GM23338 (cell line): Measurements from ENCODE around the gene SORCS3. TPM values are rescaled to one million over a fixed set of nuclear protein-coding genes. Genes with fewer than 3 reads are reported as not detected.

Source experiments
- ATAC-seq: fragments of 200-7000 bp; cut with Tn5 transposase; 3 replicates; pipeline ENCODE4 v1.9.1; 2020
- DNase-seq: peaks from one replicate; pipeline ENCODE4 v3.0.0-alpha.2; 2015; ENCODE audit warnings: low spot score
- H2AFZ ChIP-seq: fragments of 200-600 bp; sonication (generic); 2 replicates; pipeline ENCODE4 v1.8.0; 2016; ENCODE audit warnings: antibody characterized with exemption, mild to moderate bottlenecking, moderate library complexity
- H3F3A ChIP-seq: fragments of 200-600 bp; sonication (generic); replicated peaks from 2 replicates; pipeline ENCODE4 v1.8.0; 2017; ENCODE audit warnings: antibody characterized with exemption, mixed run types, low read depth
- H3K27ac ChIP-seq: fragments of 200-600 bp; sonication (generic); 2 replicates; pipeline ENCODE4 v1.6.1; 2016; ENCODE audit warnings: low read depth
- H3K27me3 ChIP-seq: fragments of 200-600 bp; sonication (generic); 2 replicates; pipeline ENCODE4 v1.8.0; 2016; ENCODE audit warnings: mild to moderate bottlenecking, mixed run types, moderate library complexity; ENCODE audit not compliant: insufficient read depth
- H3K36me3 ChIP-seq: fragments of 200-600 bp; sonication (generic); 2 replicates; pipeline ENCODE4 v1.8.0; 2016; ENCODE audit warnings: mild to moderate bottlenecking; ENCODE audit not compliant: insufficient read depth
- H3K4me1 ChIP-seq: fragments of 200-600 bp; sonication (generic); 2 replicates; pipeline ENCODE4 v1.8.0; 2016; ENCODE audit warnings: mild to moderate bottlenecking, moderate library complexity; ENCODE audit not compliant: insufficient read depth
- H3K4me2 ChIP-seq: fragments of 200-600 bp; sonication (generic); 2 replicates; pipeline ENCODE4 v1.7.1; 2017; ENCODE audit warnings: mixed run types
- H3K4me3 ChIP-seq: fragments of 200-600 bp; sonication (generic); 2 replicates; pipeline ENCODE4 v1.6.1; 2016; ENCODE audit warnings: mixed run types
- H3K79me2 ChIP-seq: fragments of 200-600 bp; sonication (generic); replicated peaks from 2 replicates; pipeline ENCODE4 v1.8.0; 2017; ENCODE audit warnings: mild to moderate bottlenecking; ENCODE audit not compliant: insufficient read depth
- H3K9me2 ChIP-seq: fragments of 200-600 bp; sonication (generic); 2 replicates; pipeline ENCODE4 v1.8.0; 2017; ENCODE audit not compliant: insufficient read depth
- H4K20me1 ChIP-seq: fragments of 200-600 bp; sonication (generic); replicated peaks from 2 replicates; pipeline ENCODE4 v1.8.0; 2017; ENCODE audit warnings: mild to moderate bottlenecking; ENCODE audit not compliant: insufficient read depth
- H3K27ac Mint-ChIP-seq: 2 replicates; pipeline ENCODE4 v1.8.0; 2020; ENCODE audit warnings: inconsistent platforms, mild to moderate bottlenecking, moderate library complexity, mixed read lengths
- H3K27me3 Mint-ChIP-seq: 3 replicates; pipeline ENCODE4 v1.8.0; 2022; ENCODE audit warnings: low read depth, mild to moderate bottlenecking, moderate library complexity, mixed read lengths, inconsistent platforms; ENCODE audit not compliant: insufficient read depth, poor library complexity
- H3K36me3 Mint-ChIP-seq: 3 replicates; pipeline ENCODE4 v1.8.0; 2021; ENCODE audit warnings: low read depth, mild to moderate bottlenecking, inconsistent platforms, moderate library complexity, mixed read lengths
- H3K4me1 Mint-ChIP-seq: 3 replicates; pipeline ENCODE4 v1.8.0; 2020; ENCODE audit warnings: mild to moderate bottlenecking, inconsistent platforms, mixed read lengths
- H3K4me3 Mint-ChIP-seq: 3 replicates; pipeline ENCODE4 v1.8.0; 2021; ENCODE audit warnings: moderate library complexity, mild to moderate bottlenecking, inconsistent platforms, mixed read lengths
- H3K9me3 Mint-ChIP-seq: 3 replicates; pipeline ENCODE4 v1.8.0; 2020; ENCODE audit warnings: moderate library complexity, mild to moderate bottlenecking, inconsistent platforms, mixed read lengths
- CREB1 ChIP-seq: fragments of 250-450 bp; sonication (Bioruptor Pico); IDR thresholded peaks from 2 replicates; pipeline ENCODE4 v1.5.0; 2020; ENCODE audit warnings: low read depth, mild to moderate bottlenecking, moderate library complexity
- CTCF ChIP-seq, 2 experiments: fragments of 200-600 bp in 1 of 2; sonication (generic) in 1 of 2; conservative IDR thresholded peaks; 2 replicates each; pipeline versions ENCODE4 v1.5.1 to v1.6.1; 2016 to 2017; ENCODE audit warnings: antibody characterized with exemption in 2 of 2, low read depth in 2 of 2, mild to moderate bottlenecking in 2 of 2, moderate library complexity in 1 of 2
- ETS1 ChIP-seq: IDR thresholded peaks from 2 replicates; pipeline ENCODE4 v1.6.1; 2016; ENCODE audit warnings: antibody characterized with exemption
- EZH2 ChIP-seq: fragments of 200-600 bp; sonication (generic); IDR thresholded peaks from one replicate; pipeline ENCODE4 v1.8.0; 2017; ENCODE audit warnings: antibody characterized with exemption, mild to moderate bottlenecking, low read depth; ENCODE audit not compliant: unreplicated experiment
- EZH2phosphoT487 ChIP-seq: fragments of 200-600 bp; sonication (generic); IDR thresholded peaks from one replicate; pipeline ENCODE4 v1.8.1; 2018; ENCODE audit warnings: antibody characterized with exemption; ENCODE audit not compliant: unreplicated experiment
- JUNB ChIP-seq: IDR thresholded peaks from one replicate; pipeline ENCODE4 v1.6.1; 2016; ENCODE audit warnings: antibody characterized with exemption; ENCODE audit not compliant: unreplicated experiment
- NANOG ChIP-seq: IDR thresholded peaks from 2 replicates; pipeline ENCODE4 v1.6.1; 2016; ENCODE audit warnings: antibody characterized with exemption, borderline replicate concordance
- POLR2AphosphoS5 ChIP-seq: IDR thresholded peaks from 2 replicates; pipeline ENCODE4 v1.6.1; 2016; ENCODE audit warnings: antibody characterized with exemption, low read depth
- REST ChIP-seq: IDR thresholded peaks from one replicate; pipeline ENCODE4 v1.6.1; 2018; ENCODE audit warnings: antibody characterized with exemption; ENCODE audit not compliant: unreplicated experiment
- STAT1 ChIP-seq: IDR thresholded peaks from one replicate; pipeline ENCODE4 v1.6.1; 2016; ENCODE audit warnings: antibody characterized with exemption; ENCODE audit not compliant: unreplicated experiment
- ZNF114 ChIP-seq: fragments of 250-450 bp; sonication (Bioruptor Pico); IDR thresholded peaks from 2 replicates; pipeline ENCODE4 v1.5.0; 2020; ENCODE audit warnings: mild to moderate bottlenecking, moderate library complexity
- ZNF331 ChIP-seq: fragments of 250-450 bp; sonication (Bioruptor Pico); IDR thresholded peaks from 2 replicates; pipeline ENCODE4 v1.5.0; 2020; ENCODE audit warnings: low read depth, mild to moderate bottlenecking, moderate library complexity
- ZNF462 ChIP-seq: fragments of 250-450 bp; sonication (Bioruptor Pico); IDR thresholded peaks from 2 replicates; pipeline ENCODE4 v1.5.0; 2020; ENCODE audit warnings: mild to moderate bottlenecking, moderate library complexity
- polyA plus RNA-seq: library from polyadenylated mRNA; unstranded; fragments of >200 nt; fragmentation: Nextera tagmentation; extraction: Ambion mirVana; gene quantifications from 2 replicates; pipeline ENCODE4 v1.2.1, GENCODE V29; 2016
- total RNA-seq: library from RNA; depleted of rRNA; stranded (reverse); fragments of >200 nt; shearing (Covaris generic); gene quantifications from 2 replicates; pipeline ENCODE4 v1.2.3, GENCODE V29; 2014

The SORCS3 gene
- total and polyA plus RNA-seq, 2 experiments from 2014 or later = 0.37 to 1.4 TPM

GRCh38 chr10:105017691-105018090 is 376.6 kb downstream of the SORCS3 start:
- no peaks in the 10 kb centered on the region; the same call in 2 of the 3 replicates for H3K4me1 Mint-ChIP-seq
- Histone ChIP-seq H3K36me3 (no peaks in the 10 kb centered on the region), H4K20me1 (no peaks in the 10 kb centered on the region), H3K4me1 (peaks cover under 1% of the 10 kb centered on the region; the same call in 1 of the 2 replicates), H2AFZ (no peak overlapping the region), H3K9me2 (0 out of 2 replicates have a peak, but pooled peaks cover 12% of the 10 kb centered on the region), H3K4me2 (no peak overlapping the region), H3K79me2 (no peaks in the 10 kb centered on the region), H3K27me3 (no peaks in the 10 kb centered on the region), H3K4me3 (no peak overlapping the region), H3K27ac (no peak overlapping the region), H3F3A (no peaks in the 10 kb centered on the region)
- DNase-seq = no peak
- ATAC-seq = no peak
- H3K27ac Mint-ChIP-seq = no peak overlapping the region
- no peaks in the 10 kb centered on the region for H3K9me3 Mint-ChIP-seq
- TF ChIP-seq EZH2 = no peak
- no peak for TF ChIP-seq STAT1
- no peak for TF ChIP-seq ZNF462 (CRISPR knock-in tag)
- no peak for TF ChIP-seq NANOG
- TF ChIP-seq EZH2phosphoT487 = no peak
- TF ChIP-seq ETS1 = no peak
- no peak for TF ChIP-seq ZNF331 (CRISPR knock-in tag)
- TF ChIP-seq CREB1 = no peak
- no peak for TF ChIP-seq ZNF114 (CRISPR knock-in tag)
- TF ChIP-seq POLR2AphosphoS5 = no peak
- no peak for TF ChIP-seq CTCF (conservative IDR thresholded peaks at IDR 0.05; ENCODE audit: low read depth in 2 of 2)
- TF ChIP-seq REST = no peak
- no peak for TF ChIP-seq JUNB
- no peaks in the 10 kb centered on the region for H3K36me3 Mint-ChIP-seq
- no peak overlapping the region for H3K4me3 Mint-ChIP-seq
- no peaks in the 10 kb centered on the region for H3K27me3 Mint-ChIP-seq
